H7 (cell line): Measurements from ENCODE around the gene CYCS. TPM values are rescaled to one million over a fixed set of nuclear protein-coding genes. Genes with fewer than 3 reads are reported as not detected.
"Not testable (repeated sequence)": the region's sequence is repeated elsewhere in the genome, so short reads cannot be mapped to it uniquely, and the experiment has no call there.

Experiments used
- DNase-seq: peaks from one replicate; pipeline ENCODE4 v3.0.0; 2012
- H3K27me3 ChIP-seq: 2 replicates; pipeline ENCODE4 v1.6.0; 2011; ENCODE audit warnings: mild to moderate bottlenecking, low read length; ENCODE audit not compliant: control insufficient read depth, insufficient read depth
- H3K36me3 ChIP-seq: replicated peaks from 2 replicates; pipeline ENCODE4 v1.5.1; 2011; ENCODE audit warnings: low read length; ENCODE audit not compliant: control insufficient read depth, insufficient read depth
- H3K4me3 ChIP-seq: 2 replicates; pipeline ENCODE4 v1.5.1; 2011; ENCODE audit warnings: low read depth, mild to moderate bottlenecking, control low read depth, low read length, moderate library complexity; ENCODE audit not compliant: insufficient read depth
- total RNA-seq: library from RNA; depleted of rRNA; stranded (reverse); fragments of >200 nt; shearing (Covaris generic); gene quantifications from 2 replicates; pipeline ENCODE4 v1.2.3, GENCODE V29; 2014; rRNA removed

Gene CYCS
- total RNA-seq = 115 and 121 TPM in 2 replicates

GRCh38 chr7:25125137-25125946 lies at the start of gene CYCS:
Gene CYCS, minus strand, starts transcription at chr7:25125260. Its CDS starts 1,141 bp downstream, at chr7:25124119.
- Histone ChIP-seq H3K4me3 (peak within 1 kb of the TSS; percentile 92), H3K27me3 (no peaks in the 10 kb centered on the region), H3K36me3 (peaks cover 10% of the 10 kb centered on the region)
- DNase-seq = peak; percentile 91

- Histone ChIP-seq H3K36me3 (no peaks in the 10 kb centered on the region), H3K4me3 (no peak overlapping the region), H3K27me3 (no peaks in the 10 kb centered on the region)
- DNase-seq = no peak
Observed at GRCh38 chr7:25173184-25173583, 48.1 kb upstream of the CYCS start.

GRCh38 chr7:25171516-25171915 lies 46.5 kb upstream of the CYCS start:
- no peak for DNase-seq
- H3K27me3 ChIP-seq = no peaks in the 10 kb centered on the region
- no peaks in the 10 kb centered on the region for H3K36me3 ChIP-seq
- no peak overlapping the region for H3K4me3 ChIP-seq

- no peak for DNase-seq
- Histone ChIP-seq H3K36me3 (no peaks in the 10 kb centered on the region), H3K4me3 (no peak overlapping the region), H3K27me3 (no peaks in the 10 kb centered on the region)
Observed at GRCh38 chr7:25171071-25171470, 46.0 kb upstream of the CYCS start.

GRCh38 chr7:25169683-25170082 lies 44.6 kb upstream of the CYCS start:
- Histone ChIP-seq H3K4me3 (no peak overlapping the region), H3K27me3 (no peaks in the 10 kb centered on the region), H3K36me3 (no peaks in the 10 kb centered on the region)
- DNase-seq = no peak

GRCh38 chr7:25168145-25168544 lies 43.1 kb upstream of the CYCS start:
- no peaks in the 10 kb centered on the region for H3K27me3 ChIP-seq
- DNase-seq = no peak
- no peaks in the 10 kb centered on the region for H3K36me3 ChIP-seq
- no peak overlapping the region for H3K4me3 ChIP-seq

- no peak for DNase-seq
- H3K36me3 ChIP-seq = no peaks in the 10 kb centered on the region
- H3K27me3 ChIP-seq = no peaks in the 10 kb centered on the region
- H3K4me3 ChIP-seq = no peak overlapping the region
Observed at GRCh38 chr7:25167262-25167843, 42.3 kb upstream of the CYCS start.

- H3K36me3 ChIP-seq, H3K4me3 ChIP-seq, H3K27me3 ChIP-seq, DNase-seq: not testable (repeated sequence)
Observed at GRCh38 chr7:25159983-25160596, 35.0 kb upstream of the CYCS start.

GRCh38 chr7:25158966-25159365 lies 33.9 kb upstream of the CYCS start:
- Histone ChIP-seq H3K4me3 (no peak overlapping the region), H3K36me3 (no peaks in the 10 kb centered on the region), H3K27me3 (no peaks in the 10 kb centered on the region)
- no peak for DNase-seq

- Histone ChIP-seq H3K36me3 (no peaks in the 10 kb centered on the region), H3K4me3 (no peak overlapping the region), H3K27me3 (no peaks in the 10 kb centered on the region)
- no peak for DNase-seq
Observed at GRCh38 chr7:25151773-25152172, 26.7 kb upstream of the CYCS start.

- peak; percentile 44 for DNase-seq
Observed at GRCh38 chr7:25149836-25150235, 24.8 kb upstream of the CYCS start.

GRCh38 chr7:25148772-25149575 lies 23.9 kb upstream of the CYCS start:
- Histone ChIP-seq H3K36me3 (no peaks in the 10 kb centered on the region), H3K4me3 (no peak overlapping the region), H3K27me3 (no peaks in the 10 kb centered on the region)
- DNase-seq = no peak

More at GRCh38 chr7:25149836-25150235, 24.8 kb upstream of the CYCS start:
- Histone ChIP-seq H3K27me3 (no peaks in the 10 kb centered on the region), H3K36me3 (no peaks in the 10 kb centered on the region), H3K4me3 (no peak overlapping the region)

GRCh38 chr7:25143763-25144162 lies 18.7 kb upstream of the CYCS start:
- H3K4me3 ChIP-seq = no peak overlapping the region
- no peaks in the 10 kb centered on the region for H3K27me3 ChIP-seq
- no peak for DNase-seq

GRCh38 chr7:25139536-25139935 lies 14.5 kb upstream of the CYCS start:
- Histone ChIP-seq H3K36me3 (no peaks in the 10 kb centered on the region), H3K27me3 (no peaks in the 10 kb centered on the region), H3K4me3 (no peak overlapping the region)
- DNase-seq = no peak

More at GRCh38 chr7:25143763-25144162, 18.7 kb upstream of the CYCS start:
- H3K36me3 ChIP-seq = no peaks in the 10 kb centered on the region
